OCI-LY7 (cell line): Measurements from ENCODE around the gene FLRT2.

Source experiments
- CTCF ChIP-seq: fragments of 200-600 bp; sonication (generic); conservative IDR thresholded peaks from 2 replicates; pipeline ENCODE4 v1.5.1; 2014; ENCODE audit warnings: mild to moderate bottlenecking, antibody characterized with exemption, low read length, moderate library complexity, mixed read lengths
- EZH2phosphoT487 ChIP-seq: fragments of 200-600 bp; sonication (generic); IDR thresholded peaks from 2 replicates; pipeline ENCODE4 v1.6.1; 2018; ENCODE audit warnings: low read depth, borderline replicate concordance, mild to moderate bottlenecking, mixed run types, antibody characterized with exemption, low read length, moderate library complexity, mixed read lengths

- TF ChIP-seq CTCF (no peak), EZH2phosphoT487 (no peak)
Observed at GRCh38 chr14:85675957-85676356, 146.0 kb downstream of the FLRT2 start.
